GM10248 (cell line): Measurements from ENCODE around the gene DPH5.

Experiments
- CTCF ChIA-PET: fragments of 300-600 bp; sonication (Branson Sonifier 250); formaldehyde crosslinking; extraction: SDS; loops from one replicate; lab custom pipeline; 2021; ENCODE audit warnings: antibody characterized with exemption; lab: Yijun Ruan, JAX
- POLR2A ChIA-PET: fragments of 350-650 bp; sonication (Branson Sonifier 250); formaldehyde crosslinking; extraction: SDS; loops from one replicate; lab custom pipeline; 2020; ENCODE audit warnings: antibody characterized with exemption; lab: Yijun Ruan, JAX
- DNase-seq: peaks from one replicate; pipeline ENCODE4 v3.0.0; 2012; ENCODE audit errors: extremely low spot score
- CTCF ChIP-seq: IDR thresholded peaks from 2 replicates; pipeline ENCODE4 v1.5.1; 2012; ENCODE audit warnings: mild to moderate bottlenecking, low read depth; ENCODE audit errors: extremely low read depth, missing control alignments, control extremely low read depth

The DPH5 gene

DNA sequence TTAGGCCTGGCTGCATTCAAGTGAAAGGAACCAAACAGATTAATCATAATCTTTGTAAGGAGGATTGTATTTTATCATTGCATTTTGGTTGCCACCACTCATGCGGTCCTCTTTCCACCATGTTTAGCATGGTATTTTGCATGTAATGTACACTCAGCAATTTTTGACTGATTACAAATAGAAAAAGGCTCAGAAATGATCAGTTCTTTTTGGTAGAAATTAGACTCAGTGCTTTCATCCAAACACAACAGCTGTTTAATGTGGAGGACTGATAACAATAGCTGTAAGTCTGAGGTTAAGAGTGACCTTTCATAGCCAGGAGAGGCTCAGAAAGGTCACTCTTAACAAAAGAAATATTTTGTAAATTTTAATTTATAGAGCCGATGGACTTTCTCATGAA lies 25.3 kb upstream of the DPH5 start:
- DNase-seq, result no peak
- no peak for TF ChIP-seq CTCF
- POLR2A ChIA-PET, result no interaction called here
- CTCF ChIA-PET, result interaction anchor here (1.5 to 2.2 kb wide), 2 partner anchors 28 to 188 kb away, joined by 3 to 8 read pairs; no protein-coding TSS in a partner anchor

GRCh38 chr1:101044749-101045148 lies 19.2 kb upstream of the DPH5 start:
- POLR2A ChIA-PET, result no interaction called here

DNA sequence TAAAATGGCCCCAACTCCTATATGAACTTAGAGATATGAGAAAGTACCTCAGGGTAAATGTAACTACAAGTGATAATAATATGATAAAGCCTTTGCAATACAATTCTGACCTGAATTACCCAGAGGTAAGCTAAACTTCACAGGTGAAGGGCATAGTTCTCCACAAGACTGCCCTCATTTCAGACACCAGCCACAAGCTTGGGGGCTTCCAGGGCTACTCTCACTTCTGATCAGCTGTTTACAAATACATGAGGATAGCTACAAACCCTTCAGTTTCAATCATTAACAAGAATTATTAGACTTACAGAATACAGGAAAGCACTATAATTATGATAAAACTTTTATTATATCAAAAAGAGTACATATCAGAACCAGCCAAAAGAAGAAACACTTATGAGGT lies 18.7 kb upstream of the DPH5 start:
- CTCF ChIA-PET, result interaction anchor here (0.6 to 1.4 kb wide), 5 partner anchors 12 to 245 kb away, joined by 3 to 5 read pairs (median 3); partner anchors contain the start of gene S1PR1
- no peak for DNase-seq
- no peak for TF ChIP-seq CTCF
- POLR2A ChIA-PET, result no interaction called here

More at GRCh38 chr1:101044749-101045148, 19.2 kb upstream of the DPH5 start:
- no peak for TF ChIP-seq CTCF
- CTCF ChIA-PET, result interaction anchor here (0.9 to 1.4 kb wide), 4 partner anchors 12 to 195 kb away, joined by 3 to 5 read pairs (median 4); partner anchors contain the start of gene S1PR1
- no peak for DNase-seq

GRCh38 chr1:101043776-101044175 lies 18.2 kb upstream of the DPH5 start:
- no peak for TF ChIP-seq CTCF
- no peak for DNase-seq
- POLR2A ChIA-PET, result no interaction called here
- CTCF ChIA-PET, result interaction anchor here (0.6 to 1.0 kb wide), 2 partner anchors 13 to 245 kb away, joined by 3 to 4 read pairs; no protein-coding TSS in a partner anchor

DNA sequence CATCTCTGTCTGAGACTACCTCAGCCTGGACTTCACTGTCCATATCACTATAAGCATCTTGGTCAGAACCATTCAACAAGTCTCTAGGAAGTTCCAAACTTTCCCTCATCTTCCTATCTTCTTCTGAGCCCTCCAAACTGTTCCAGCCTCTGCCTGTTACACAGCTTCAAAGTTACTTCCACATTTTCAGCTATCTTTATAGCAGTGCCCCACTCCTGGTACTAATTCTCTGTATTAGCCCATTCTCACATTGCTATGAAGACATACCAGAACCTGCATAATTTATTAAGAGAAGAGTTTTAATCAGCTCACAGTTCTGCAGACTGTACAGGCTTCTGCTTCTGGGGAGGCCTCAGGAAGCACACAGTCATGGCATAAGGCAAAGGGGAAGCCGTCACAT lies 15.7 kb upstream of the DPH5 start:
- TF ChIP-seq CTCF, result no peak
- ChIA-PET POLR2A (no interaction called here), CTCF (interaction anchor here (1.4 kb wide), 1 partner anchor 13 kb away, joined by 5 read pairs; no protein-coding TSS in a partner anchor)
- no peak for DNase-seq

DNA sequence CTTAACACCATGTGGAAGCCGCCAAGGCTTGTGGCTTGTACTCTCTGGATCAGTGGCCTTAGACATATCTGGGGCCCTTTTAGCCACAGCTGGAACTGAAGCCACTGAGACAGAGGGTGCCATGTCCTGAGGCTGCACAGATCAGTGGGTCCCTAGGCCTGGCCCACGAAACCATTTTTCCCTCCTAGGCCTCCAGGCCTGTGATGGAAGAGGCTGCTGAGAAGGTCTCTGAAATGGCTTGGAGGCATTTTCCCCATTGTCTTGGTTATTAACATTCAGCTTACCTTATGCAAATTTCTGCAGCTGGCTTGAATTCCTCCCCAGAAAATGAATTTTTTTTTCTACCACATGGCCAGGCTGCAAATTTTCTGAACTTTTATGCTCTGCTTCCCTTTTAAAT lies 15.1 kb upstream of the DPH5 start:
- CTCF ChIA-PET, result interaction anchor here (0.7 to 1.4 kb wide), 3 partner anchors 9 to 14 kb away, joined by 3 to 5 read pairs (median 3); no protein-coding TSS in a partner anchor

More for the DNA sequence above, 15.1 kb upstream of the DPH5 start:
- no peak for DNase-seq
- TF ChIP-seq CTCF, result no peak
- POLR2A ChIA-PET, result no interaction called here
